Activated naive CD8-positive, alpha-beta T cell treated with anti-CD3 and anti-CD28 coated beads for 36 hours (primary cell): ENCODE measurements around the gene SKI. TPM values are rescaled to one million over a fixed set of nuclear protein-coding genes. Genes with fewer than 3 reads are reported as not detected.
"Not testable (repeated sequence)": the region's sequence is repeated elsewhere in the genome, so short reads cannot be mapped to it uniquely, and the experiment has no call there.

ENCODE experiments used
- DNase-seq: peaks from one replicate; pipeline ENCODE4 v3.0.0; 2021
- H3K27ac Mint-ChIP-seq: one replicate; pipeline ENCODE4 v1.8.0; 2022; ENCODE audit warnings: mild to moderate bottlenecking, moderate library complexity, mixed read lengths
- H3K27me3 Mint-ChIP-seq: one replicate; pipeline ENCODE4 v1.8.0; 2022; ENCODE audit warnings: mild to moderate bottlenecking, mixed read lengths
- H3K36me3 Mint-ChIP-seq: one replicate; pipeline ENCODE4 v1.8.0; 2021; ENCODE audit warnings: mild to moderate bottlenecking, mixed read lengths
- H3K4me1 Mint-ChIP-seq: one replicate; pipeline ENCODE4 v1.8.0; 2021; ENCODE audit warnings: mixed read lengths
- H3K4me3 Mint-ChIP-seq: one replicate; pipeline ENCODE4 v1.8.0; 2022; ENCODE audit warnings: mild to moderate bottlenecking, moderate library complexity, mixed read lengths
- H3K9me3 Mint-ChIP-seq: one replicate; pipeline ENCODE4 v1.8.0; 2022; ENCODE audit warnings: mixed read lengths
- total RNA-seq, 2 experiments: library from RNA; stranded (reverse); gene quantifications; one replicate each; pipeline ENCODE4 v1.2.3, GENCODE V29; 2021

Gene SKI
- total RNA-seq, 2 experiments from 2014 or later: 25.4 to 27.3 TPM

DNA sequence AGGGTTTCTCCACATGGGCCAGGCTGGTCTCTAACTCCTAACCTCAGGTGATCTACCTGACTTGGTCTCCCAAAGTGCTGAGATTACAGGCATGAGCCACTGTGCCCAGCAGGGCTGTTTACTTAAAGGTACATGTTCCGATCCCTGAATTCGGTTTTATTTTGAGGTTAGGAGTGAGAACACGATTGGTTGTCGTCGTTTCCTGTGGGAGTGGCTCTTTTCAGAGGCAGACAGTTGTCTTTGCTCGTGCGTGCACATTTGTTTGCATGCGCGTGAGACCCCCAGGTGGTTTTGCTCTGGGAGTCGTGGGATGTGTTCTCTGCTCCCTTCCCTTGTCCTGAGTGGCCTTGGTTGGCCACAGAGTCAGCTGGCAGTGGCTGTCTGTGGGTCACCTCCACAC lies 60.2 kb downstream of the SKI start:
- DNase-seq: no peak
- peak overlapping the region; percentile 50 for H3K27ac Mint-ChIP-seq
- no peaks in the 10 kb centered on the region for H3K9me3 Mint-ChIP-seq
- H3K4me1 Mint-ChIP-seq: peaks cover 52% of the 10 kb centered on the region
- H3K4me3 Mint-ChIP-seq: no peak overlapping the region
- no peaks in the 10 kb centered on the region for H3K27me3 Mint-ChIP-seq
- peaks cover 9% of the 10 kb centered on the region for H3K36me3 Mint-ChIP-seq

DNA sequence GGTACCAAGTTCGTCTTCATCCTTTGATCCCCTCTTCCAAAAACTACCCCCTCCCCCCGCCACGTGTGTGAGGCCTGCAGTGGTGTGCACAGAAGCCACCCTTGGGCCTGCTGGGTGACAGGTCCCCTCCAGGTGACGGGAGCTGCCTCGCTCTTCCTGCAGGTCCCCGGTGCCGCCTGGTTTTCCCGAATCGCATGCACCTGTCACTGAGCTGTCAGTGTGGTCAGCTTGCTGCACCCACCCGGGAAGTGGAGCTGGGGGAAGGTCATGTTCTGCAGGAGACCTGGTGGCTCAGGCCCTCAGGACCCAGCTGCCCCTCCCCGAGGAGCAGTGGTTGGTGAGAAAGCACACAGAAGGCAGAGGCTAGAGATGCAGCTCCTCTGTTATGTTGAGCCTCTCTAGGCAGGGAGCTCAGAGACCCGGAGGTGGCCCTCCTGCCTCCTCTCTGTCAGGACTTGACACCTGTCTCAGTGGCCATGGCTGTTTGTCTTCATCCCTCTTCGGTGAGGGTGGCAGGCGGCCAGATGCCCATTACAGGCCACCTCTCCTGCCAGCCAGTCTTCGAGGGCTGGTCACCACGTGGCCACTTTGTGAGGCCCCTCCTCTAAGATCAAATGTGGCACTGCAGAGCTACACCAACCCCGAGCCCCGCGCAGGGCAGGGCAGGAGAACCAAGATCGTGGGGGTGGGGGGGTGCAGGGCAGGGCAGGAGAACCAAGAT lies 60.9 kb downstream of the SKI start:
- Mint-ChIP-seq H3K4me3 (no peak overlapping the region), H3K4me1 (peaks cover 59% of the 10 kb centered on the region), H3K9me3 (no peaks in the 10 kb centered on the region), H3K36me3 (peaks cover 11% of the 10 kb centered on the region), H3K27ac (peak overlapping the region; percentile 62), H3K27me3 (no peaks in the 10 kb centered on the region)
- no peak for DNase-seq

GRCh38 chr1:2289607-2290006 lies 61.5 kb downstream of the SKI start:
- DNase-seq: no peak
- H3K27me3 Mint-ChIP-seq: no peaks in the 10 kb centered on the region
- H3K9me3 Mint-ChIP-seq: no peaks in the 10 kb centered on the region
- peak overlapping the region; percentile 98 for H3K27ac Mint-ChIP-seq
- peak overlapping the region; percentile 76 for H3K4me3 Mint-ChIP-seq
- peaks cover 64% of the 10 kb centered on the region for H3K4me1 Mint-ChIP-seq
- H3K36me3 Mint-ChIP-seq: peaks cover 11% of the 10 kb centered on the region

DNA sequence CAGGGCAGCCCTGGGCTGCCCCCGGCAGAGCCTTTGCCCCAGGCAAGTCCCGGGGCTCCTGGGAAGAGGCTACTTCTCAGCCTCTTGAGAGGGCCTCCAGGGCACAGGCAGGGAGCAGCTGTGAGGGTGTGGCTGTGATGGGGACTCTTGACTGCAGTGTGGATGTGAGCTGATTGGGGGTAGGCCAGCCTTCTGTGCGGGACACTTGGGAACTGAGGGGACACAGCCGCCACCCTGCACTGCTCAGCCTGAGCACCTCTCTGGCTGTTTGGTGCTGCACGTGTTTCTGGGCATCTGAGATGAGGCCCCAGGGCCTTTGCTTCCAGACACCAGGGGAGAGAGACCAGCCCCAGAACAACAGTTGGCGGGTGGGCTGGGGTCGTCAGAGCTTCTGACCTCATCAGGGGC lies 62.1 kb downstream of the SKI start:
- H3K36me3 Mint-ChIP-seq: peaks cover 11% of the 10 kb centered on the region
- H3K4me1 Mint-ChIP-seq: peaks cover 67% of the 10 kb centered on the region
- no peak for DNase-seq

GRCh38 chr1:2290595-2291510 lies 62.7 kb downstream of the SKI start:
- H3K9me3 Mint-ChIP-seq: no peaks in the 10 kb centered on the region
- DNase-seq: peak; percentile 85

More for the DNA sequence above, 62.1 kb downstream of the SKI start:
- H3K27ac Mint-ChIP-seq: peak overlapping the region; percentile 98
- H3K4me3 Mint-ChIP-seq: peak overlapping the region; percentile 76
- no peaks in the 10 kb centered on the region for H3K9me3 Mint-ChIP-seq
- H3K27me3 Mint-ChIP-seq: no peaks in the 10 kb centered on the region

GRCh38 chr1:2291577-2291976 lies 63.5 kb downstream of the SKI start:
- H3K4me1 Mint-ChIP-seq: peaks cover 73% of the 10 kb centered on the region
- no peaks in the 10 kb centered on the region for H3K9me3 Mint-ChIP-seq
- no peak for DNase-seq
- peak overlapping the region; percentile 18 for H3K4me3 Mint-ChIP-seq
- H3K27ac Mint-ChIP-seq: peak overlapping the region; percentile 98
- peaks cover 22% of the 10 kb centered on the region for H3K36me3 Mint-ChIP-seq
- no peaks in the 10 kb centered on the region for H3K27me3 Mint-ChIP-seq

More at GRCh38 chr1:2290595-2291510, 62.7 kb downstream of the SKI start:
- H3K27ac Mint-ChIP-seq: peak overlapping the region; percentile 98
- H3K36me3 Mint-ChIP-seq: peaks cover 17% of the 10 kb centered on the region
- H3K27me3 Mint-ChIP-seq: no peaks in the 10 kb centered on the region
- H3K4me3 Mint-ChIP-seq: peak overlapping the region; percentile 76
- H3K4me1 Mint-ChIP-seq: peaks cover 72% of the 10 kb centered on the region

DNA sequence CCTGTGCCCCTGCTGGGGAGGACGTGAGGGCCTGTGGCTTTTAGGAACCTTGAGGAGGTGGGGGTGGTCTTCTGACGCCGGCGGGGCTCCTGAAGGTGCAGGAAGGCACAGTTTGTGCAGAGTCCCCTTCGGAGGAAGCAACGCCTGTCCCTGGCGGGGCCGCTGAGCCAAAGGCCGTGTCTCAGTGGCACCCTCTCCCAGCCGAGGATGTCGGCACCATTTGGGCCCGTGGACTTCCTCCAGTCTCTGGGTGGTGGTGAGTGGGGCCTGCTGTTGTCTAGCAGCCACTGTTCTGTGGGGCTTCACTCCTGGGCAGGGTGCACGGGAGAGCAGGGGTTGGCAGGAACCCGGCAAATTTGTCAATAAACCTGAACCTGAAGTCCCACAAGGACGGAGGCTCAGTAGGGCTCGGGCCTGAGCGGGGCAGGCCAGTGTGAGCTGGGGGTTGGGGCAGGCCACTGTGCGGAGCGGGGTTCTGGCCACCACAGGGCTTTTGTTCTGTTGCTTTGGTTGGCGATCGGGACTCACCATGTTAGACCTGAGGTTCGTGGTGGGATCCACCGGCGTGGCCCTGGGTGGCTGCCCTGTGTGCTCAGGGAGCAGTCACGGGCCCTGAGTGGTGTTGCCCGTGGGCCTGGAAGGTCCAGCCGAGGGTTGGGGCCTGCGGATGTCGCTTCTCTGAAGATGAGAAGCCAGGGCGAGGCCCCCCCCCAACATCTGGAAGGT lies 64.8 kb downstream of the SKI start:
- Mint-ChIP-seq H3K27me3 (no peaks in the 10 kb centered on the region), H3K9me3 (no peaks in the 10 kb centered on the region), H3K27ac (no peak overlapping the region), H3K36me3 (peaks cover 22% of the 10 kb centered on the region), H3K4me3 (no peak overlapping the region), H3K4me1 (peaks cover 76% of the 10 kb centered on the region)
- DNase-seq: no peak

- no peaks in the 10 kb centered on the region for H3K9me3 Mint-ChIP-seq
- H3K4me3 Mint-ChIP-seq: peak overlapping the region; percentile 32
- H3K27me3 Mint-ChIP-seq: no peaks in the 10 kb centered on the region
- peaks cover 20% of the 10 kb centered on the region for H3K36me3 Mint-ChIP-seq
- no peak for DNase-seq
- H3K27ac Mint-ChIP-seq: peak overlapping the region; percentile 54
- H3K4me1 Mint-ChIP-seq: peaks cover 75% of the 10 kb centered on the region
Observed at GRCh38 chr1:2294033-2294724, 66.1 kb downstream of the SKI start.

GRCh38 chr1:2294725-2295078 lies 66.6 kb downstream of the SKI start:
- no peaks in the 10 kb centered on the region for H3K27me3 Mint-ChIP-seq
- H3K27ac Mint-ChIP-seq: peak overlapping the region; percentile 54
- DNase-seq: no peak
- no peak overlapping the region for H3K4me3 Mint-ChIP-seq
- H3K36me3 Mint-ChIP-seq: peaks cover 20% of the 10 kb centered on the region
- H3K9me3 Mint-ChIP-seq: no peaks in the 10 kb centered on the region
- H3K4me1 Mint-ChIP-seq: peaks cover 76% of the 10 kb centered on the region

DNA sequence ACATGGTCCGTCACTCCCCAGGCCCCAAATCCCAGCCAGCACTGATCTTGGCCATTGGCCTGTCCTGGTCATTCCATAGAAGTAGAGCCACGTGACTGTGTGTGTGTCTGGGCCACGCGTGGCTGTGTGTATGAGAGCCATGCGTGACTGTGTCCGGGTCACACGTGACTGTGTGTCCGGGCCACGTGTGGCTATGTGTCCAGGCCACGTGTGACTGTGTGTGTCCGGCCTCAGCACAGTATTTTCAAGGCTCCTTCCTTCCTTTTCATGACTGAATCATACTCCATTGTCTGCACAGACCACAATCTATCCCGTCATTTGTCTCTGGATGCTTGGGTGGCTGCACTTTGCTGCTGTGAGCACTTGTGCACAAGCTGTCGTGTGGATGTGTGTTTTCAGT lies 67.4 kb downstream of the SKI start:
- H3K36me3 Mint-ChIP-seq: peaks cover 20% of the 10 kb centered on the region
- peaks cover 71% of the 10 kb centered on the region for H3K4me1 Mint-ChIP-seq
- H3K27ac Mint-ChIP-seq: no peak overlapping the region
- H3K27me3 Mint-ChIP-seq: no peaks in the 10 kb centered on the region
- DNase-seq: no peak
- no peak overlapping the region for H3K4me3 Mint-ChIP-seq
- no peaks in the 10 kb centered on the region for H3K9me3 Mint-ChIP-seq

DNA sequence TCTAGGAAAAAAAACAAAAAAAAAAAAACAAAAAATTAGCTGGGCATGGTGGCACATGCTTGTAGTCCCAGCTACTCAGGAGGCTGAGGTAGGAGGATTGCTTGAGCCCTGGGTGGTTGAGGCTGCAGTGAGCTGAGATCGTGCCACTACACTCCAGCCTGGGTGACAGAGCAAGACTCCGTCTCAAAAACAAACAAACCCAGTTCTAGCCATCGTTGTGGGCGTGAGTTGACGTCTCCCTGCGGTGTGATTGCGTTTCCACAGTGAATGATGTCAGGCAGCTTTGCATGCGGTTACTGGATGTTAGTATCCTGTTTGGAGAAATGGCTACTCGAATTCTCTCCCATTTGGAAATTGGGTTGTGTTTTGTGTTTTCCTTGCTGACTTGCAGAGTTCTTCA lies 68.1 kb downstream of the SKI start:
- Mint-ChIP-seq H3K4me1 (peaks cover 65% of the 10 kb centered on the region), H3K36me3 (peaks cover 20% of the 10 kb centered on the region)
- DNase-seq, H3K9me3 Mint-ChIP-seq, H3K27me3 Mint-ChIP-seq, H3K27ac Mint-ChIP-seq, H3K4me3 Mint-ChIP-seq: not testable (repeated sequence)

DNA sequence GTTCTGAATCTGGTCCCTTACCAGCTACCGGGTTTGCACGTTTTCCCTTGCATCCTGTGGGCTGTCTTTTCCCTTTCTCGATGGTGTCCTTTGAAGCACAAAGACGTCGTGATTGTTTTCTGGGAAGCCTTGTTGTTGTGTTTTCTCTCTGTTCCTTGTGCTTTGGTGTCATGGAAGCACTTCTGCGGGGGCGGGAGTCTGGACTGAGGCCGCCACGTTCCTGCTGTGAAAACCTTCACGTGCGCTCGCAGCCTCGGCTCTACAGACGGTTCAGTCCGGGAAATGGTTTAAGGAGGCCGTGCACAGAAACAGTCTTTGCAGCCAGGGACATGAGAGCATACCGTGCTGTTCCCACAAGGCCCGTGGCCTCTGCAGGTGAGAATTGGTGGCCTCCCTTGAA lies 68.5 kb downstream of the SKI start:
- Mint-ChIP-seq H3K9me3 (no peaks in the 10 kb centered on the region), H3K27me3 (no peaks in the 10 kb centered on the region), H3K27ac (no peak overlapping the region), H3K4me3 (no peak overlapping the region), H3K36me3 (peaks cover 20% of the 10 kb centered on the region), H3K4me1 (peaks cover 66% of the 10 kb centered on the region)
- DNase-seq: no peak

- no peak overlapping the region for H3K27ac Mint-ChIP-seq
- H3K27me3 Mint-ChIP-seq: no peaks in the 10 kb centered on the region
- DNase-seq: no peak
- no peak overlapping the region for H3K4me3 Mint-ChIP-seq
- peaks cover 20% of the 10 kb centered on the region for H3K36me3 Mint-ChIP-seq
- H3K9me3 Mint-ChIP-seq: no peaks in the 10 kb centered on the region
- peaks cover 63% of the 10 kb centered on the region for H3K4me1 Mint-ChIP-seq
Observed at GRCh38 chr1:2297246-2298011, 69.3 kb downstream of the SKI start.

DNA sequence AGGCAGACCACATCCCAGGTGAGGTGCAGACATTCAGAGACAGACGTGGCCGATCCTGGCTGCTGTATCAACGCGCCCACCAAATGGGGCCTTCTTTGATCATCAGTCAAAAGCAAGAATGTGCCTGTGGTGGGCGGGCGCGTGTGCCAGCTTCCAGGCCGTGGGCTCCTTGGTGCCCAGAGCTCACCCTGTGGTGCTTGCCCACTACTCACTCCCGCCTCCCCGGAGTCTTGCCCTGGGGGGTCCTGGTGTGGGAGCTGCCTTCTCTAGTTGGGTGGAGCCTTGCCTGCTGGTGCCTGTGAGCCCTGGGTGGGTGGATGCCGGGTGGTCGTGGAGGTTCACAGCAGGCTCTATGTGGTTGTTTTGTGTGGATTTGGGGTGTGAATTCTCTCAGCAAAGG lies 70.6 kb downstream of the SKI start:
- H3K27ac Mint-ChIP-seq: peak overlapping the region; percentile 98
- peak overlapping the region; percentile 25 for H3K4me3 Mint-ChIP-seq
- no peaks in the 10 kb centered on the region for H3K9me3 Mint-ChIP-seq
- H3K4me1 Mint-ChIP-seq: peaks cover 60% of the 10 kb centered on the region
- no peaks in the 10 kb centered on the region for H3K27me3 Mint-ChIP-seq
- peaks cover 18% of the 10 kb centered on the region for H3K36me3 Mint-ChIP-seq
- no peak for DNase-seq
